AG04449 (cell line): ENCODE measurements around the gene SLC13A2.

ENCODE experiments used
- CTCF ChIA-PET: fragments of 350-600 bp; formaldehyde crosslinking; extraction: SDS; loops from one replicate; lab custom pipeline; 2021; ENCODE audit warnings: antibody characterized with exemption; lab: Yijun Ruan, JAX
- POLR2A ChIA-PET: fragments of 400-600, 350-600 bp; formaldehyde crosslinking; extraction: SDS; loops from one replicate; lab custom pipeline; 2020; ENCODE audit warnings: antibody characterized with exemption, inconsistent platforms; lab: Yijun Ruan, JAX
- DNase-seq: peaks from one replicate; pipeline ENCODE4 v3.0.0-alpha.2; 2010; ENCODE audit warnings: low read depth, low spot score
- H3K4me3 ChIP-seq: 2 replicates; pipeline ENCODE4 v1.5.1; 2011; ENCODE audit warnings: low read depth, mild to moderate bottlenecking, control low read depth, low read length
- TF ChIP-seq, protein P1 (sequence below): IDR thresholded peaks from one replicate; pipeline ENCODE4 v1.5.1; 2011; ENCODE audit warnings: mild to moderate bottlenecking, moderate library complexity, low read length, control low read depth, inconsistent platforms; ENCODE audit not compliant: insufficient read depth; ENCODE audit errors: missing control alignments

The SLC13A2 gene

DNA sequence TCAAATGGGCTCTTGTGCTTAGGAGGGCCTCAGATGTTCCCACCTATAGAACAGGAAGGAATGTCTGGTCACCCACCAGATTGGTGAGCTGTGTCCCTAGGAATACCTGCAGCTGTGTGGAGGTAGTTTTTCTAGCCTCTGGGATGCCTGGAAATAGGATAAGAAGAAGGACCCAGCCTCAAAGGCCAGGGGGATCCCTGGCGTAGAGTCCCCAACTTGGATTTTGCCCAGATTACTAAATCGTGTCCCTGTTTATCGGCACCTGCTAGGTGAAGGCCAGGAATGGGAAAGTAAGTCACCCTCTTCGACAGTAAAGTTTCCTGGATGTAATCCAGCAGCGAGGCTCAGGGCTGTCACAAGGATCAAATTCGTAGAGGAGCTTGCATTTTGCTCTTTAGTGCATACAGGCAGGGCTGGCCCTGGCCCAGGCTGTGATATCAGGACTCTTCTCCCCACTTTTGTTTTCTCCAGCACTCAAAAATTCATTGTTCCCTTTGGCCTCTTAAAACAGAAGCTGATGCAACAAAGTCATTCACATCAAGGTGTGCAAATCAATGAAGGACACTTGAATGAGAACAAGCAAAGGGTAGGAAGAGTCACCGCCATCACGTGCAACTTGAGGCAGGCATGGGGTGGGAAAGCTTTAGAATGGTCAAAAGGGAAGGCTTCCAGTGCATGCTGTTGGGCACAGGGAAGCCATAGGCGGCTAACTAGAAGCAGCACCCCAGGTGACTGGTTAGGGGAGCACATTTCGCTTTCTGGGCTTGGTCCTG, 7.5 kb downstream of the SLC13A2 start:
- H3K4me3 ChIP-seq: no peak overlapping the region
- CTCF ChIA-PET: interaction anchor here (0.8 to 2.5 kb wide), 5 partner anchors 14 to 132 kb away, joined by 3 to 15 read pairs (median 4); no protein-coding TSS in a partner anchor
- DNase-seq: no peak
- TF ChIP-seq, protein P1, sequence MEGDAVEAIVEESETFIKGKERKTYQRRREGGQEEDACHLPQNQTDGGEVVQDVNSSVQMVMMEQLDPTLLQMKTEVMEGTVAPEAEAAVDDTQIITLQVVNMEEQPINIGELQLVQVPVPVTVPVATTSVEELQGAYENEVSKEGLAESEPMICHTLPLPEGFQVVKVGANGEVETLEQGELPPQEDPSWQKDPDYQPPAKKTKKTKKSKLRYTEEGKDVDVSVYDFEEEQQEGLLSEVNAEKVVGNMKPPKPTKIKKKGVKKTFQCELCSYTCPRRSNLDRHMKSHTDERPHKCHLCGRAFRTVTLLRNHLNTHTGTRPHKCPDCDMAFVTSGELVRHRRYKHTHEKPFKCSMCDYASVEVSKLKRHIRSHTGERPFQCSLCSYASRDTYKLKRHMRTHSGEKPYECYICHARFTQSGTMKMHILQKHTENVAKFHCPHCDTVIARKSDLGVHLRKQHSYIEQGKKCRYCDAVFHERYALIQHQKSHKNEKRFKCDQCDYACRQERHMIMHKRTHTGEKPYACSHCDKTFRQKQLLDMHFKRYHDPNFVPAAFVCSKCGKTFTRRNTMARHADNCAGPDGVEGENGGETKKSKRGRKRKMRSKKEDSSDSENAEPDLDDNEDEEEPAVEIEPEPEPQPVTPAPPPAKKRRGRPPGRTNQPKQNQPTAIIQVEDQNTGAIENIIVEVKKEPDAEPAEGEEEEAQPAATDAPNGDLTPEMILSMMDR: no peak
- POLR2A ChIA-PET: no interaction called here

DNA sequence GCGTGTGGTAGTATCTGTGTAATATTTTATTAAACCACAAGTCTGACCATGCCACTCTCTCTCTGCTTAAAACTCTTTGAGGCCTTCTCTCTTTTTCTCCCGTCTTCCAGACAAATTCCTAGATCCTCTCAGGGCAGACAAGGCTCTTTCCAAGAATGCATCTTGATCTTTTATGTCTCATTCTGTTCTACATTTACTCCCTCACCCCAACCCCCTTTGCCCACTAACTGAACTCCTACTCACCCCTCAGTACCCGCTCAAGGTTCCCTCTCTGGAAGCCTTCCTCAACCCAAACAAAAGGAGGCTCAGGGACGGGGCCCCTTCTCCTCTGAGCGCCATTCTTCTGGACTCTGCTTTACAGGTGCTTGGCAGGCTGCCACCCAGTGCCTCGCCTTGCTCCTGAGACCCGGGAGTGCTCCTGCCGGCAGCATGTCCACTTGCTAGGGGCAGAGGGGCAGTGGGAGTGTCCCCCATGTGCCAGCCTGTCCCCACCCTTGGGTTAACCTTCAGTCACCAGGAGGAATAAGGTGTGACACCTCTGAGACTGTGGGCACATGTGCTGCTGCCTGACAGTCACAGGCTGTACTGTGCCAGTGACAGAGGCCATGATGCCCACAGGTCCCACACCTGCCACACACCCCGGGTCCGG, 9.2 kb downstream of the SLC13A2 start:
- DNase-seq: no peak
- no peak overlapping the region for H3K4me3 ChIP-seq
- TF ChIP-seq, protein P1: no peak
- POLR2A ChIA-PET: no interaction called here
- CTCF ChIA-PET: interaction anchor here (3.4 kb wide), 1 partner anchor 12 kb away, joined by 33 read pairs; no protein-coding TSS in a partner anchor

GRCh38 chr17:28484296-28484695, 10.9 kb downstream of the SLC13A2 start:
- TF ChIP-seq, protein P1: no peak
- CTCF ChIA-PET: interaction anchor here (3.4 kb wide), 1 partner anchor 10 kb away, joined by 33 read pairs; no protein-coding TSS in a partner anchor
- no peak for DNase-seq
- H3K4me3 ChIP-seq: no peak overlapping the region
- POLR2A ChIA-PET: no interaction called here

GRCh38 chr17:28485049-28485448, 11.6 kb downstream of the SLC13A2 start:
- ChIA-PET POLR2A (no interaction called here), CTCF (interaction anchor here (1.0 to 3.4 kb wide), 3 partner anchors 10 to 56 kb away, joined by 4 to 33 read pairs (median 12); no protein-coding TSS in a partner anchor)

GRCh38 chr17:28487881-28488532, 14.6 kb downstream of the SLC13A2 start:
- CTCF ChIA-PET: interaction anchor here (1.0 to 3.2 kb wide), 3 partner anchors 9 to 53 kb away, joined by 3 to 12 read pairs (median 5); no protein-coding TSS in a partner anchor
- POLR2A ChIA-PET: no interaction called here

More at GRCh38 chr17:28485049-28485448, 11.6 kb downstream of the SLC13A2 start:
- TF ChIP-seq, protein P1: no peak
- H3K4me3 ChIP-seq: no peak overlapping the region
- DNase-seq: no peak

More at GRCh38 chr17:28487881-28488532, 14.6 kb downstream of the SLC13A2 start:
- H3K4me3 ChIP-seq: no peak overlapping the region
- DNase-seq: no peak
- TF ChIP-seq, protein P1: no peak
